Measurements from ENCODE around the gene UFD1. TPM values are rescaled to one million over a fixed set of nuclear protein-coding genes. Genes with fewer than 3 reads are reported as not detected.
A peak's percentile ranks its signal among the peaks of the same experiment; 100 is the strongest.

The UFD1 gene
- total and polyA plus RNA-seq, 2 of the 13 experiments (the other 11 are each of a cell fraction or from before 2014, with no cell fraction given): 47.9 to 51.1 TPM

GRCh38 chr22:19447330-19448075 is 31.5 kb downstream of the UFD1 start, which contains the start of gene C22orf39 (continued):
- TF ChIP-seq ATM (IDR thresholded peaks at IDR 0.05; ENCODE audit: borderline replicate concordance): no peak
- TF ChIP-seq ZNF646 (CRISPR knock-in tag; IDR thresholded peaks at IDR 0.05): no peak
- TF ChIP-seq ATF7 (IDR thresholded peaks at IDR 0.05): no peak
- TF ChIP-seq ATF7 (CRISPR knock-in tag; IDR thresholded peaks at IDR 0.05): no peak
- no peak for TF ChIP-seq TBL1XR1 (IDR thresholded peaks at IDR 0.05; ENCODE audit: borderline replicate concordance, low read length, partially characterized antibody)
- no peak for TF ChIP-seq TSC22D2 (CRISPR knock-in tag; IDR thresholded peaks at IDR 0.05; ENCODE audit: borderline replicate concordance)
- TF ChIP-seq KLF15 (CRISPR knock-in tag; IDR thresholded peaks at IDR 0.05; ENCODE audit: borderline replicate concordance): no peak; the same call in 1 of the 2 replicates
- peak; percentile 65; the same call in 1 of the 2 replicates for TF ChIP-seq KLF6 (CRISPR knock-in tag; IDR thresholded peaks at IDR 0.05)
- TF ChIP-seq ZFP91 (CRISPR knock-in tag; IDR thresholded peaks at IDR 0.05; ENCODE audit: borderline replicate concordance): peak; percentile 57
- no peak for TF ChIP-seq TARDBP (CRISPR knock-in tag; IDR thresholded peaks at IDR 0.05)
- no peak for TF ChIP-seq DDIT3 (CRISPR knock-in tag; IDR thresholded peaks at IDR 0.05)
- TF ChIP-seq ZNF766 (CRISPR knock-in tag; IDR thresholded peaks at IDR 0.05; ENCODE audit: borderline replicate concordance): peak; percentile 28; the same call in 1 of the 2 replicates
- no peak for TF ChIP-seq SKIL (CRISPR knock-in tag; IDR thresholded peaks at IDR 0.05; ENCODE audit: borderline replicate concordance)
- TF ChIP-seq POLR2AphosphoS2 (IDR thresholded peaks at IDR 0.05; ENCODE audit: low read depth, low read length): peak; percentile 66; the same call in 1 of the 2 replicates
- peak; percentile 62 for TF ChIP-seq DRAP1 (CRISPR knock-in tag; IDR thresholded peaks at IDR 0.05)
- no peak for TF ChIP-seq HNRNPUL1 (IDR thresholded peaks at IDR 0.05; ENCODE audit: low read depth, low read length)
- 0 out of 2 replicates have a peak, but pooled peaks have one; percentile 65 for TF ChIP-seq ZNF552 (CRISPR knock-in tag; IDR thresholded peaks at IDR 0.05; ENCODE audit: borderline replicate concordance)
- no peak for TF ChIP-seq ZNF333 (CRISPR knock-in tag; IDR thresholded peaks at IDR 0.05; ENCODE audit: borderline replicate concordance)

Data from HepG2 (cell line).